ENCODE data around the gene SEMA4C. TPM values are rescaled to one million over a fixed set of nuclear protein-coding genes. Genes with fewer than 3 reads are reported as not detected.

Gene SEMA4C
- total and polyA plus RNA-seq, 2 of the 4 experiments (the other 2 are of a cell fraction): 15.8 to 24.3 TPM

DNA sequence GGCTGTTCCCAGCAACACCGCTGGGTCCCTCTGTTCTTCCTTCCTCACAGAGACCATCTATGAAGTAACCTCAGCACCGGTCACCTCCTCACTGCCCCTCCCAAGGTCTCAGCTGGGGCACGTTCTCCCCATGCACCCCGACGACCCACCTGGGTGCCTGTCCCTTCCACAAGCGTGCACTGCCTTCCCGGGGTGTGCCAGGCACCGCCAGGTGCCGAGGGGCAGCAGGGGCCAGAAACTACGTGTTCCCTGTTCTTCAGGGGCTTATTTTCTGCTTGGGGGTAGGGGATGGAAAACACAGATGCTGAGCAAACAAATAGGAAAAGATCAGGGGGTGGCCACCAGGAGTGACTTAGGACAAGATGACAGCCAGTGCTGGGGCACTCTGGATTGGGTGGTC is 30.4 kb upstream of the SEMA4C start:
- CTCF ChIA-PET: no interaction called here
- no peak overlapping the region for H3K56ac ChIP-seq (ENCODE audit: extremely low read depth, insufficient read depth, low read length)
- no peak for DNase-seq

More for the DNA sequence above, 30.4 kb upstream of the SEMA4C start:
- Histone ChIP-seq H3K9me1 (ENCODE audit: insufficient read depth, low read length) (no peaks in the 10 kb centered on the region), H3K27ac (ENCODE audit: insufficient read depth, low read length) (no peak overlapping the region), H2AK9ac (replicated peaks; ENCODE audit: low read depth, low read length, poor library complexity) (no peak overlapping the region), H2BK120ac (ENCODE audit: low read depth, low read length) (no peak overlapping the region), H3K36me3 (ENCODE audit: control insufficient read depth, insufficient read depth, low read length) (no peaks in the 10 kb centered on the region), H3K27me3 (ENCODE audit: control insufficient read depth, insufficient read depth, low read length) (no peaks in the 10 kb centered on the region; the same call in 1 of the 2 replicates), H3K14ac (replicated peaks; ENCODE audit: low read depth, low read length) (no peak overlapping the region), H3K9ac (ENCODE audit: low read depth, low read length) (no peak overlapping the region), H4K8ac (ENCODE audit: low read depth in 2 of 2, low read length in 2 of 2) (no peak overlapping the region), H2BK5ac (ENCODE audit: low read depth, low read length, poor library complexity, severe bottlenecking) (no peak overlapping the region), H3K4ac (ENCODE audit: low read depth, low read length) (no peak overlapping the region), H3K79me1 (ENCODE audit: low read depth in 1 of 2, low read length in 2 of 2) (no peaks in the 10 kb centered on the region), H2BK20ac (ENCODE audit: low read depth, low read length) (no peak overlapping the region), H3K4me3 (ENCODE audit: insufficient read depth, low read depth, low read length) (no peak overlapping the region), H2BK15ac (ENCODE audit: low read depth, low read length) (no peak overlapping the region), H2AK5ac (ENCODE audit: low read depth, low read length) (no peak overlapping the region), H4K91ac (ENCODE audit: insufficient read depth, low read depth, low read length) (no peak overlapping the region), H3K4me2 (ENCODE audit: low read depth, low read length) (no peak overlapping the region), H3K23ac (ENCODE audit: low read depth, low read length) (no peak overlapping the region), H4K20me1 (ENCODE audit: insufficient read depth, low read length) (no peaks in the 10 kb centered on the region), H2AFZ (replicated peaks; ENCODE audit: low read length, poor library complexity) (no peak overlapping the region), H4K5ac (ENCODE audit: low read depth, low read length) (no peak overlapping the region), H3K9me3 (ENCODE audit: control insufficient read depth, insufficient read depth, low read length) (no peaks in the 10 kb centered on the region), H3K4me1 (ENCODE audit: control insufficient read depth, insufficient read depth, low read length) (peaks cover 3% of the 10 kb centered on the region; the same call in 1 of the 2 replicates), H3K18ac (ENCODE audit: low read depth, low read length) (no peak overlapping the region)
- dilution Hi-C loops (cut with HindIII; ENCODE audit: low sequenced_read_pairs, unreplicated experiment) (no loop called here), intact Hi-C loops (cut with micrococcal nuclease) (no loop called here), in situ Hi-C loops (cut with MboI; ENCODE audit: low sequenced_read_pairs) (no loop called here)
- ATAC-seq (ENCODE audit: low read depth): no peak
- no CpG with 5 or more reads among the region's 10 CpGs for WGBS, 2 experiments (ENCODE audit: extremely low coverage in 2 of 2, insufficient read length in 1 of 2)
- POLR2A ChIA-PET (ENCODE audit: unreplicated experiment): interaction anchor here (1.0 kb wide), 1 partner anchor 32 kb away, joined by 3 read pairs; no protein-coding TSS in a partner anchor
- no TSS peak for BruUV-seq (replicated peaks)
- TF ChIP-seq CHD1 (IDR thresholded peaks at IDR 0.05; ENCODE audit: low read depth, low read length) (no peak), MXI1 (IDR thresholded peaks at IDR 0.05; ENCODE audit: borderline replicate concordance, low read depth, low read length) (no peak), RCOR1 (IDR thresholded peaks at IDR 0.05; ENCODE audit: insufficient replicate concordance, low read length) (no peak), CEBPB (IDR thresholded peaks at IDR 0.05; ENCODE audit: low read depth, low read length) (no peak)
- TF ChIP-seq, protein P1, sequence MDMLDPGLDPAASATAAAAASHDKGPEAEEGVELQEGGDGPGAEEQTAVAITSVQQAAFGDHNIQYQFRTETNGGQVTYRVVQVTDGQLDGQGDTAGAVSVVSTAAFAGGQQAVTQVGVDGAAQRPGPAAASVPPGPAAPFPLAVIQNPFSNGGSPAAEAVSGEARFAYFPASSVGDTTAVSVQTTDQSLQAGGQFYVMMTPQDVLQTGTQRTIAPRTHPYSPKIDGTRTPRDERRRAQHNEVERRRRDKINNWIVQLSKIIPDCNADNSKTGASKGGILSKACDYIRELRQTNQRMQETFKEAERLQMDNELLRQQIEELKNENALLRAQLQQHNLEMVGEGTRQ (IDR thresholded peaks at IDR 0.05; ENCODE audit: low read depth, low read length): no peak
